Uterus (tissue), 4 donors: Measurements from ENCODE around the gene DPP10. TPM values are rescaled to one million over a fixed set of nuclear protein-coding genes. Genes with fewer than 3 reads are reported as not detected.

ENCODE experiments used
- DNase-seq, 2 donors: peaks; one replicate each; pipeline ENCODE4 v3.0.0-alpha.2; 2019 to 2020
- H3K27ac ChIP-seq, 2 donors: fragments of 200-600 bp; sonication (generic); 1 replicate in 1 of 2; 2 replicates in 1 of 2; pipeline ENCODE4 v1.5.1; 2016 to 2018
- H3K27me3 ChIP-seq, 2 donors: fragments of 200-600 bp; sonication (generic); one replicate each; pipeline ENCODE4 v1.5.1; 2018 to 2019; ENCODE audit warnings: control low read depth in 1 of 2
- H3K36me3 ChIP-seq, 2 donors: fragments of 200-600 bp; sonication (generic); one replicate each; pipeline ENCODE4 v1.5.1; 2019; ENCODE audit warnings: control low read depth in 1 of 2
- H3K4me1 ChIP-seq, 2 donors: fragments of 200-600 bp; sonication (generic); one replicate each; pipeline ENCODE4 v1.5.1; 2018 to 2019; ENCODE audit warnings: control low read depth in 1 of 2
- H3K4me3 ChIP-seq, 2 donors: fragments of 200-600 bp; sonication (generic); 1 replicate in 1 of 2; 2 replicates in 1 of 2; pipeline ENCODE4 v1.5.1; 2018 to 2019; ENCODE audit warnings: mild to moderate bottlenecking in 1 of 2
- H3K9me3 ChIP-seq, 2 donors: fragments of 200-600 bp; sonication (generic); one replicate each; pipeline ENCODE4 v1.5.1; 2019; ENCODE audit warnings: control low read depth in 1 of 2
- POLR2A ChIP-seq, 2 donors: fragments of 450-650 bp; IDR thresholded peaks; one replicate each; pipeline ENCODE4 v1.6.1; 2016; ENCODE audit warnings: antibody characterized with exemption in 2 of 2, mild to moderate bottlenecking in 1 of 2, moderate library complexity in 1 of 2
- intact Hi-C: fragments of 100-400 bp; cut with DNase I; formaldehyde crosslinking; loops from one replicate; pipeline ENCODE4 v1.15.1; 2023; ENCODE audit warnings: low total_unique reads
- total RNA-seq, 4 donors: library from RNA; depleted of rRNA in 3 of 4; stranded (reverse); fragments of >200 nt in 3 of 4; gene quantifications; one replicate each; pipeline versions ENCODE4 v1.1.0 to v1.2.4, GENCODE V29; 2014 to 2023
- TF ChIP-seq, protein P1 (sequence below), 4 experiments: fragments of 200-600 bp in 2 of 4; fragments of 450-650 bp in 2 of 4; sonication (generic) in 2 of 4; IDR thresholded peaks; one replicate each; pipeline ENCODE4 v1.5.1; 2016 to 2019; ENCODE audit warnings: antibody characterized with exemption in 4 of 4, mild to moderate bottlenecking in 2 of 4, moderate library complexity in 1 of 4
- donor health status: DM: yes; HTN: yes; CAD: no.

The DPP10 gene
- total RNA-seq, 4 donors from 2014 or later, result 33.0 TPM; not detected in 3

DNA sequence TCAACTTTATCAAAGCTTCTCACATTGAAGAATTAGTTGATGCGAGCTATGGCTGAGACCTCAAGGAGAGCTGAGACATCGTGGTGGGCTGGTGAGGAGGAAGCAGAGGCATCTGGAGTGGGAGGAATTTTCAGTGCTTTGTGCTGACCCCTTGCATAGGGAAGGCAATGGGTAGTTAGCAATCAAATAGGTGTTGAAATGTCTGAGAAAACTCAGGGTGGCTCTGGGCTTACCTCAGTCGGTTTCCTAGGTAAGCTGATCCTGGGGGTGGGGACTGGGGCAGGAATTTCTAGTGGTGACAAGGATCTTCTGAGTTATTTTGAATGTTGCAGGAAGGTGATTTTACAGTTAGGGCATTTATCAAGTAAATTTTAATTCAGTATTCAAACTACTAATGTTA, 20.7 kb upstream of the DPP10 start:
- TF ChIP-seq, protein P1, sequence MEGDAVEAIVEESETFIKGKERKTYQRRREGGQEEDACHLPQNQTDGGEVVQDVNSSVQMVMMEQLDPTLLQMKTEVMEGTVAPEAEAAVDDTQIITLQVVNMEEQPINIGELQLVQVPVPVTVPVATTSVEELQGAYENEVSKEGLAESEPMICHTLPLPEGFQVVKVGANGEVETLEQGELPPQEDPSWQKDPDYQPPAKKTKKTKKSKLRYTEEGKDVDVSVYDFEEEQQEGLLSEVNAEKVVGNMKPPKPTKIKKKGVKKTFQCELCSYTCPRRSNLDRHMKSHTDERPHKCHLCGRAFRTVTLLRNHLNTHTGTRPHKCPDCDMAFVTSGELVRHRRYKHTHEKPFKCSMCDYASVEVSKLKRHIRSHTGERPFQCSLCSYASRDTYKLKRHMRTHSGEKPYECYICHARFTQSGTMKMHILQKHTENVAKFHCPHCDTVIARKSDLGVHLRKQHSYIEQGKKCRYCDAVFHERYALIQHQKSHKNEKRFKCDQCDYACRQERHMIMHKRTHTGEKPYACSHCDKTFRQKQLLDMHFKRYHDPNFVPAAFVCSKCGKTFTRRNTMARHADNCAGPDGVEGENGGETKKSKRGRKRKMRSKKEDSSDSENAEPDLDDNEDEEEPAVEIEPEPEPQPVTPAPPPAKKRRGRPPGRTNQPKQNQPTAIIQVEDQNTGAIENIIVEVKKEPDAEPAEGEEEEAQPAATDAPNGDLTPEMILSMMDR (IDR thresholded peaks at IDR 0.05), result no peak
- no peak for TF ChIP-seq POLR2A (IDR thresholded peaks at IDR 0.05)
- H3K36me3 ChIP-seq, result no peaks in the 10 kb centered on the region
- DNase-seq, result no peak

DNA sequence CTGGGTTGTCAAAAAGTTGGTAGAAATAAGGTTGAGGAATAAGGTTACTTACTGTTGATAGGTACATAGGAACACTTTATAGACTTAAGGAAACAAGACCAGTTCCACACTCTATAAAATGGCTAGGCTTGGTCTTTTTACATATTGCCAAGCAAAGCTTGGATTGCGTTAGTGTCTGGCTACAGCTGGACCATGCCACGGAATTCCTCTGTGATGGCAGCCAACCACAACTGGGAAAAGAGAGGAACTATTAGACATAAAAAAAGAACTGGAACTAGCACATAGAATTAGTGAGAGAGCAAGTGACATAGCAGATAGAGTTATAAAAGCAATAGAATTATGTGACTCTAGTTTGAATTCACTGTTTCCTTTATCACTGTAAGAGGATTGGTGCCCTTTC, 17.7 kb upstream of the DPP10 start:
- no peak overlapping the region for H3K27ac ChIP-seq
- no peaks in the 10 kb centered on the region for H3K9me3 ChIP-seq
- H3K36me3 ChIP-seq, result no peaks in the 10 kb centered on the region
- no peak overlapping the region for H3K4me3 ChIP-seq
- H3K27me3 ChIP-seq, result no peaks in the 10 kb centered on the region
- TF ChIP-seq, protein P1 (IDR thresholded peaks at IDR 0.05), result no peak
- TF ChIP-seq POLR2A (IDR thresholded peaks at IDR 0.05), result no peak
- H3K4me1 ChIP-seq, result no peaks in the 10 kb centered on the region
- DNase-seq, result no peak
- intact Hi-C loops, result no loop called here

More for the DNA sequence above, 20.7 kb upstream of the DPP10 start:
- Histone ChIP-seq H3K27ac (no peak overlapping the region), H3K9me3 (no peaks in the 10 kb centered on the region), H3K4me1 (no peaks in the 10 kb centered on the region), H3K27me3 (no peaks in the 10 kb centered on the region), H3K4me3 (no peak overlapping the region)
- intact Hi-C loops, result no loop called here

DNA sequence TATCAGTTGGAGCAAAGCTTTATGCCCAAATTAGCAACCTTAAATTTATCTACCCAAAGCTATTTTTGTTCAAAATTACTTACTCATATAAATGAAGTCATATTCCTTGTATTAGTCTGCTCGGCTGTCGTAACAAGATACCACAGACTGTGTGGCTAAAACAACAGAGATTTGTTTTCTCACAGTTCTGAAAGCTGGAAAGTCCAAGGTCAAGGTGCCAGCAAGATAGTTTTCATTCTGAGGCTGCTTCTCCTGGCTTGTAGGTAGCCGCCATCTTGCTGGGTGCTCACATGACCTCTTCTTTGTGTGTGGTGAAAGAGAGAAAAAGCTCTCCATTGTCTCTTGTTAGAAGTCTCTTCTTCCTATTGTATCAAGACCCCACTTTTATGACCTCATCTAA, 15.7 kb upstream of the DPP10 start:
- intact Hi-C loops, result no loop called here
- Histone ChIP-seq H3K4me1 (no peaks in the 10 kb centered on the region), H3K4me3 (no peak overlapping the region), H3K27me3 (no peaks in the 10 kb centered on the region), H3K9me3 (no peaks in the 10 kb centered on the region), H3K27ac (no peak overlapping the region), H3K36me3 (no peaks in the 10 kb centered on the region)
- DNase-seq, result no peak
- no peak for TF ChIP-seq POLR2A (IDR thresholded peaks at IDR 0.05)
- TF ChIP-seq, protein P1 (IDR thresholded peaks at IDR 0.05), result no peak

DNA sequence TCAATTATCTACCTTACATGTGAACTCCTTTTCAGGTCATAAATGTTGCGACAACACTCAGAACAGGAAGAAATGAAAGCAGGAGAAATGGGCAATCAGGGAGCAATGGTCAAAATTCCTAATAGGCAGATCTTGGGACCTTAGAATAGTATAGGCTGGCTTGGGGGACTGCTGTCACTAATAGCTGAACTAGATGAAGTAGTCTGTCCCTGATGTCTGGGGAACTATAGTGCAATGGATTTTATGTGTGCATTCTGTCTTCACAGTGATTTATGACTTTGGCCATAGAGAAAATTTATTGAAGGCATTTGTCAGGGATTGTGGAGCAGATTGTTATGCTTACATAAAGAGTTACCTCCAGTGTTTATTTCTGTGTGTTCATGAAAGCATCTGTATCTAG, 6.1 kb upstream of the DPP10 start:
- Histone ChIP-seq H3K9me3 (no peaks in the 10 kb centered on the region), H3K4me3 (no peak overlapping the region), H3K27ac (no peak overlapping the region), H3K36me3 (no peaks in the 10 kb centered on the region), H3K27me3 (no peaks in the 10 kb centered on the region), H3K4me1 (no peaks in the 10 kb centered on the region)
- intact Hi-C loops, result no loop called here
- no peak for DNase-seq
- TF ChIP-seq, protein P1 (IDR thresholded peaks at IDR 0.05), result no peak
- TF ChIP-seq POLR2A (IDR thresholded peaks at IDR 0.05), result no peak

DNA sequence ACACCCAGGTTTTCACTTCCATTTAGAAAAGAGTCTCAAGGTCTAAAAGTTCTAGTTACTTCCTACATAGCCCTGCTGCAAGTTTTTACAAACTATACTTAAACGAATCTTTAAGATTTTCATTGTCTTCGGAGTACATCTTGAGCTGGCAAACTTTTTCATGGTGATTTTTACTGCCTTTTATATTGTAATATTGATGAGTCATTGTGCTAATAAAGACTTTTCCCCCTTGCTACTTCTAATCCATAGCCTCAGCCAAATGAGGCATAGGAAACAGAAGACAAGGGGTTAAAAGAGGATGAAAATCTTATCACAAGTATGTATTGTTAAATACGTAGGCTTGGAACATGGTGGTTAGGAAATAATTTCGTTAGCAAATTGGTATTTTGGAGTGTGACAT, 4.1 kb downstream of the DPP10 start:
- DNase-seq, result no peak
- Histone ChIP-seq H3K9me3 (no peaks in the 10 kb centered on the region), H3K27me3 (no peaks in the 10 kb centered on the region), H3K27ac (no peak overlapping the region), H3K36me3 (no peaks in the 10 kb centered on the region), H3K4me1 (no peaks in the 10 kb centered on the region), H3K4me3 (no peak overlapping the region)
- intact Hi-C loops, result no loop called here
- TF ChIP-seq, protein P1 (IDR thresholded peaks at IDR 0.05), result no peak
- no peak for TF ChIP-seq POLR2A (IDR thresholded peaks at IDR 0.05)
